SH-SY5Y (cell line): Measurements from ENCODE around the gene CHST7.

Experiments
- GATA2 ChIP-seq: IDR thresholded peaks from 2 replicates; pipeline ENCODE4 v1.6.1; 2011; ENCODE audit warnings: mild to moderate bottlenecking, low read depth, low read length
- GATA3 ChIP-seq: IDR thresholded peaks from 2 replicates; pipeline ENCODE4 v1.6.1; 2011; ENCODE audit warnings: low read depth, mild to moderate bottlenecking, low read length, moderate library complexity

The CHST7 gene

GRCh38 chrX:46643636-46644035, 70.1 kb downstream of the CHST7 start:
- TF ChIP-seq GATA3 (no peak), GATA2 (no peak)

GRCh38 chrX:46645614-46646013, 72.0 kb downstream of the CHST7 start:
- TF ChIP-seq GATA3 (no peak), GATA2 (no peak)

- TF ChIP-seq GATA3 (no peak), GATA2 (no peak)
Observed at GRCh38 chrX:46647251-46647650, 73.7 kb downstream of the CHST7 start.
